Thyroid gland (tissue), 4 donors: ENCODE data around the gene RAI1. TPM values are rescaled to one million over a fixed set of nuclear protein-coding genes. Genes with fewer than 3 reads are reported as not detected.

Experiments
- DNase-seq, 2 donors: peaks; one replicate each; pipeline ENCODE4 v3.0.0-alpha.2; 2019
- H3K27ac ChIP-seq, 3 donors: fragments of 200-600 bp; sonication (generic); 1 replicate in 2 of 3; 2 replicates in 1 of 3; pipeline ENCODE4 v1.5.1; 2016 to 2019; ENCODE audit warnings: mild to moderate bottlenecking in 1 of 3, moderate library complexity in 1 of 3
- H3K27me3 ChIP-seq: fragments of 200-600 bp; sonication (generic); one replicate; pipeline ENCODE4 v1.5.1; 2019
- H3K36me3 ChIP-seq, 2 donors: fragments of 200-600 bp; sonication (generic); one replicate each; pipeline ENCODE4 v1.5.1; 2016 to 2019
- H3K4me1 ChIP-seq, 2 donors: fragments of 200-600 bp; sonication (generic); one replicate each; pipeline ENCODE4 v1.5.1; 2017 to 2019
- H3K4me3 ChIP-seq, 3 donors: fragments of 200-600 bp; sonication (generic); replicated peaks in 1 of 3; 1 replicate in 2 of 3; 2 replicates in 1 of 3; pipeline ENCODE4 v1.5.1; 2016; ENCODE audit warnings: mild to moderate bottlenecking in 1 of 3
- H3K9me3 ChIP-seq: fragments of 200-600 bp; sonication (generic); one replicate; pipeline ENCODE4 v1.5.1; 2017
- CTCF ChIP-seq, 6 experiments: fragments of 200-600 bp in 3 of 6; fragments of 450-650 bp in 3 of 6; sonication (generic) in 3 of 6; IDR thresholded peaks; one replicate each; pipeline ENCODE4 v1.5.1; 2016 to 2019; ENCODE audit warnings: antibody characterized with exemption in 6 of 6, mild to moderate bottlenecking in 2 of 6, inconsistent platforms in 1 of 6, moderate library complexity in 1 of 6
- POLR2A ChIP-seq, 2 donors: fragments of 450-650 bp; IDR thresholded peaks; one replicate each; pipeline ENCODE4 v1.6.1; 2017; ENCODE audit warnings: antibody characterized with exemption in 2 of 2, mild to moderate bottlenecking in 2 of 2, moderate library complexity in 1 of 2
- WGBS, 2 donors: methylation state at CpG; one replicate each; pipeline ENCODE4 v1.1.5; 2017; 5-methylcytosine and 5-hydroxymethylcytosine counted together
- intact Hi-C: fragments of 100-400 bp; cut with DNase I; formaldehyde crosslinking; loops from one replicate; pipeline ENCODE4 v1.15.1; 2023
- total RNA-seq, 4 donors: library from RNA; depleted of rRNA; stranded (reverse); fragments of >200 nt; gene quantifications; one replicate each; pipeline ENCODE4 v1.2.3, GENCODE V29; 2016

Gene RAI1
- total RNA-seq, 4 donors from 2014 or later: 19.1 to 52.3 (median 34.1) TPM

DNA sequence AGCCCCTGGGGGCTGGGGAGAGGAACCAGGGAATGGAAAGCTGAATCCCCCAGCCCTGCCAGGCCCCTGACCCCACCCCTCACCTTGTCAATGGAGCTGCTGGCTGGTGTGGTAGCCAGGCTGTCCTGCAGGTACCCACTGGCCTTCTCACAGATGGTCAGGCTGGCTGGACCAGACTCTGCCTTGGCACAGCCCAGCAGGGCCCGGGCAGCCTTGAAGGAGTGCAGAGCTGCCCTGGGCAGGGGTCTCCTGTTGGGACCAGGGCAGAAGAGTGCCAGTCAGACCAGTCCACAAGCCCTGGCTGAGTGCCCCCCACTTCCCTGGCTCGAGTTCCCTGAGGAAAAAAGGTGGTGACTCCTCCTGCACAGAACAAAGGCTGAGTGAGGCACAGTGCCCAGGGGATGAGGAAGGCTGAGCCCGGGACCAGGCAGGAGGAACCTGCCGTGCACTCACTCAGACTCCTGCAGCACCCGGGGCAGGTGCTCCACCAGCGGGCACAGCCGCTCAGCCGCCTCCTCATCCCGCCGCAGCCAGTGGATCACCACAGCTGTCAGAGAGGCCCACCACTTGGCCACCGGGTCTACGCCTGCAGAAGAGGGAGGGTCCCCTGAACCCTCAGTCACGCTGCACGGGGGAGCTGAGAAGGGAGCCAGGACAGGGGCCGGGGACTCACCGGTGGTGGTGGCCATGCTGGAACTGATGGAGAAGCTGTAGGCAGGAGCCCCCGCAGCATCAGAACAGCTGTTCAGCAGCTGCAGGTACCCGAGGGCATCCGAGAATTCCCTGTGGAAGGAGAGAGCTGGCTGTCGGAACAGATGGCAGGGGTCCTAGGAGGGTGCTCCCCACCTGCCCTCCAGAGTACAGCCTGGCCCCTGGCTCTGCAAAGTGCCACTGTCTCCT lies 133.2 kb downstream of the RAI1 start:
- 81% methylated on average over 8 to 10 of the region's 20 CpGs for WGBS, 2 donors
- intact Hi-C loops: loop anchor here (10.0 kb wide), 1 partner anchor 100 kb away; no protein-coding TSS in a partner anchor
- Histone ChIP-seq H3K4me3 (no peak overlapping the region), H3K27ac (peak overlapping the region; percentile 32 to 46 (median 43)), H3K36me3 (peaks cover 18 to 45% of the 10 kb centered on the region in 2 donors), H3K27me3 (no peaks in the 10 kb centered on the region), H3K9me3 (no peaks in the 10 kb centered on the region), H3K4me1 (peaks cover 24 to 53% of the 10 kb centered on the region in 2 donors)
- no peak for TF ChIP-seq POLR2A (IDR thresholded peaks at IDR 0.05)
- no peak for TF ChIP-seq CTCF (IDR thresholded peaks at IDR 0.05)
- DNase-seq: no peak

DNA sequence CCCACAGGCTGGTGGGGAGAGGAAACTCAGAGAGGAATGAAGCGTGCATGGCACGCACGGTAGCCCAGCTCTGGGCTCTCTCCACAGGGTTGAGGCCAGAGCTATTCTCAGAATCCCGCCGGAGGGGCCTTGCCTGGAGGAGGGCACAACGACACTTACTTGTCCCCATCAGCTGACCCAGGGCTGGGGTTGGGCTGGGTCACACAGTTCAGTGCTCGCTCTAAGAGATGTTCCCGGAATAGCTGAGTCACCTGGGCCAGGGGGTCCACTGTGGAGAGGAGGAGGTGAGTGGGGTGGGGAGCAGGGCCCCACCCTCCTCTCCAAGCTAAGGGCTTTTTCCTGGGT lies 133.8 kb downstream of the RAI1 start:
- H3K27me3 ChIP-seq: no peaks in the 10 kb centered on the region
- H3K4me1 ChIP-seq: peaks cover 17 to 53% of the 10 kb centered on the region in 2 donors
- H3K36me3 ChIP-seq: peaks cover 18 to 51% of the 10 kb centered on the region in 2 donors
- WGBS, 2 donors: 60 to 69% methylated on average over 2 to 6 of the region's 8 CpGs
- intact Hi-C loops: loop anchor here (10.0 kb wide), 1 partner anchor 100 kb away; no protein-coding TSS in a partner anchor
- H3K9me3 ChIP-seq: no peaks in the 10 kb centered on the region
- no peak overlapping the region for H3K4me3 ChIP-seq
- H3K27ac ChIP-seq: peak overlapping the region; percentile 32 to 46 (median 43)
- DNase-seq: peak; percentile 53 to 70
- TF ChIP-seq POLR2A (IDR thresholded peaks at IDR 0.05): no peak
- TF ChIP-seq CTCF (IDR thresholded peaks at IDR 0.05): no peak

GRCh38 chr17:17815436-17816200 lies 134.4 kb downstream of the RAI1 start:
- intact Hi-C loops: loop anchor here (10.0 kb wide), 1 partner anchor 99 kb away; no protein-coding TSS in a partner anchor
- no peak for TF ChIP-seq POLR2A (IDR thresholded peaks at IDR 0.05)
- TF ChIP-seq CTCF (IDR thresholded peaks at IDR 0.05): no peak
- Histone ChIP-seq H3K27me3 (no peaks in the 10 kb centered on the region), H3K36me3 (peaks cover 18 to 52% of the 10 kb centered on the region in 2 donors), H3K4me3 (no peak overlapping the region), H3K9me3 (no peaks in the 10 kb centered on the region), H3K27ac (peak overlapping the region in 2 of 3 donors; percentile 32 to 46), H3K4me1 (peaks cover 12 to 48% of the 10 kb centered on the region in 2 donors)
- 88% methylated on average over 8 to 12 of the region's 17 CpGs for WGBS, 2 donors
- no peak for DNase-seq

DNA sequence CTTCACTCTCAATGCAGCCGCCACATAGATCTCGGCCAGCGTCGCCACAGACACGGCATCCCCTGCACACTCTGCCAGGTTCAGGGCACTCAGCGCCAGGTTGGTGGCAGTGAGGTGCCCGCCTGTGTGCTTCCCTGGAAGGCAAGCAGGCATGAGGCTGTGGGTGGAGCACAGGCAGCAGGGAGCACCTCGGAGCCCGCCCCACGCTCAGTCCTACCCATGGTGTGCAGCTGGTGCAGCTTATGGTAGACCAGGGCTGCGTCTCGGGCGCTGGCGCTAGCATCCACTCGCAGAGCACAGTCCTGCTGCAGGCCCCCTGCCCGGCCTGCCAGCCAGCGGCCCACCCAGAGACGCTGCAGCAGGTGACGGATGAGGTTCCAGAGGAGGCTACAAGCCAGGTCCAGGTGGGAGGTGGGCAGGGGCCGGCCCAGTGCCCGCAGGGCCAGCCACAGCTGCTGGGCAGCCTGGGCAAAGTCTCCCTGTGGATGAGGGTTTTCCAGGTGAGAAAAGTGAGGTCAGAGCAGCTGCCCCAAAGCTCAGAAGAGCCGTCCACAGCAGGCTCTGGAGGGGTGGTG lies 135.1 kb downstream of the RAI1 start:
- no peak overlapping the region for H3K27ac ChIP-seq
- no peaks in the 10 kb centered on the region for H3K27me3 ChIP-seq
- WGBS, 2 donors: 93 to 96% methylated on average over 12 to 19 of the region's 22 CpGs
- no peak for DNase-seq
- TF ChIP-seq POLR2A (IDR thresholded peaks at IDR 0.05): no peak
- TF ChIP-seq CTCF (IDR thresholded peaks at IDR 0.05): no peak
- no peaks in the 10 kb centered on the region for H3K9me3 ChIP-seq
- peaks cover 18 to 52% of the 10 kb centered on the region in 2 donors for H3K36me3 ChIP-seq
- intact Hi-C loops: loop anchor here (10.0 kb wide), 1 partner anchor 98 kb away; no protein-coding TSS in a partner anchor
- peaks cover 7 to 44% of the 10 kb centered on the region in 2 donors for H3K4me1 ChIP-seq
- no peak overlapping the region for H3K4me3 ChIP-seq
